ENCODE results near the gene ITPR3.

- TF ChIP-seq CTCF (IDR thresholded peaks at IDR 0.05; ENCODE audit: low read length) (no peak), EZH2 (IDR thresholded peaks at IDR 0.05; ENCODE audit: borderline replicate concordance, low read length) (no peak)
Measured at GRCh38 chr6:33675968-33676367, 54.8 kb downstream of the ITPR3 start.
